ENCODE data around the gene KIF26B.

- TF ChIP-seq CTCF (IDR thresholded peaks at IDR 0.05; ENCODE audit: low read depth, low read length) (no peak), MYC (IDR thresholded peaks at IDR 0.05; ENCODE audit: low read depth, low read length) (no peak)
Observed at GRCh38 chr1:245591346-245592188, 436.8 kb downstream of the KIF26B start.

Data from NB4 (cell line).